IPS-NIHi7 (cell line): Measurements from ENCODE around the gene EFCAB8.
"Not testable (repeated sequence)": the region's sequence is repeated elsewhere in the genome, so short reads cannot be mapped to it uniquely, and the experiment has no call there.

Source experiments
- DNase-seq: peaks from one replicate; pipeline ENCODE4 v3.0.0; 2012; ENCODE audit warnings: mixed read lengths; ENCODE audit errors: extremely low spot score

EFCAB8 gene

DNA sequence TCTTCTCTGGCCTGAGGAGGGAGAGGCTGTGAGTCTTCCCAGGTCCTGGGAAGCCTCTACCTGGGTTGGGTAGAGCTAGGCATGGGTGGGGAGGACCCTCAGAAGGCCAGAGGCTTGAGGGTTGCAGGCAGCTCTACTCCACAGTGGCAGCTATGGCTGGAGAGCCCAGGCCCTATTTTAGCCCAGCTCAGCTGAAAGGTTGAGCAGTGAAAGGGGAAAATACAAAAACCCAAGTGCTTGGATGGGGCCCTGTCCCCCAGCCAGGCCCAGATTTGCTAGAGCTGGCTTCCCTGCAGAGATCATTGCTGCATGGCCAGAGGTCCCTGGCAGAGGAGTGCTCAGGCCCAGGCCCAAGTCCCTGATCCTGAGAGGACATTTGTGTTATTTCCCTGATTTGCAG lies 99.9 kb downstream of the EFCAB8 start:
- DNase-seq = peak; percentile 2

DNA sequence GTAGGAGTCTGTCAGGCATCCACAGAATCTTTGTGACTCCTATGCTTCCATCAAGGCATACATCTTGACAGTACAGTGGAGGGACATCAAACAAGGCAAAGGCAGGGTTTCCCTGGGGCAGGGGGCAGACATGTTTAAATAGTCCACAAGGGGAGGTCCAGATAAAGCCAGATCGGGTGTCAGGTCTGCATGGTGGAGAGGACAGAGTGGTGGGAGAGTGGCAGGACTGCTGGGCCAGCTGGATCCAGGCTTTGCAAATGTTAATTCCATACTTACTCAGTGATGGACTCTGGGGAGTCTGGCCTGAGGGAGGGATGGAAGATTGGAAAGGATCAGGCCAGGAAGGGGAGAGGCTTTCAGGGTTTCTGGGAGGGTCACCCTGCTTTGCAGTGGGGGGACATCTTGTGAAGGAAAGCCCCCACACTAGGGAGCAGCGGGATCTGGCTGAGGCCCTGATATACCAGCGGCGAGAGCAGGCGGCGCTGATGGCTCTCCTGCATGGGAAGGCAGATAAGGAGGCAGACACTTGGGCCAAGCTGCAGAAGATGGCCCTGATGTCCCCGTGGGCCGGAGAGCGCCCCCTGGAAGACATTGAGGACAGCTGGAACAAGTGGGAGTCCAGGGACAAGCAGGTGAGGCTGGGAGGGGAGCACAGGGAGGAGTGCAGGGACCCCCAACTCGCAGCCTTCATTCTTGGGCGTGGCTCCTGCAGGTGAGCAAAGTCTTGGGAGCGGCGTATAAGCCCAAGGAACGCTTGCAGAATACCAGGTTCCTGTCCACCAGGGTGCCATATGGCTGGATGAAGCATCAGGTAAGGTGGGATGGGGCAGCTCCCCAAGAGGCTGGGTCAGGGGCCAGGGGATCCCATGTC lies 100.9 kb downstream of the EFCAB8 start:
- DNase-seq = peak; percentile 10

DNA sequence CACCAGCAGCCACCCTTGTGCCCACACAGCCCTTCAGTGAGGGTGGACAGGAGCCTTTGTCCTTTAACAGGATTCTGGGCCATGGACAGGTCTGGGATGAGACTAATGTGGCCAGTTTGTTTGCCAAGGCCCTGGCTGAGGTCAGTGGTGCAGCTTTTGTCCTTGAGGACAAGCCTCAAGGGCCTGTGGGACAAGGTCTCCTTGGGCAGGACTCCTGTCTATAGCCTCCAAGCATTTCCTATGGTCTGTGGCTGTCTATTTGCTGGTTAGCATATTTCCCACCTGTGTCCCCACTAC lies 101.4 kb downstream of the EFCAB8 start:
- no peak for DNase-seq

DNA sequence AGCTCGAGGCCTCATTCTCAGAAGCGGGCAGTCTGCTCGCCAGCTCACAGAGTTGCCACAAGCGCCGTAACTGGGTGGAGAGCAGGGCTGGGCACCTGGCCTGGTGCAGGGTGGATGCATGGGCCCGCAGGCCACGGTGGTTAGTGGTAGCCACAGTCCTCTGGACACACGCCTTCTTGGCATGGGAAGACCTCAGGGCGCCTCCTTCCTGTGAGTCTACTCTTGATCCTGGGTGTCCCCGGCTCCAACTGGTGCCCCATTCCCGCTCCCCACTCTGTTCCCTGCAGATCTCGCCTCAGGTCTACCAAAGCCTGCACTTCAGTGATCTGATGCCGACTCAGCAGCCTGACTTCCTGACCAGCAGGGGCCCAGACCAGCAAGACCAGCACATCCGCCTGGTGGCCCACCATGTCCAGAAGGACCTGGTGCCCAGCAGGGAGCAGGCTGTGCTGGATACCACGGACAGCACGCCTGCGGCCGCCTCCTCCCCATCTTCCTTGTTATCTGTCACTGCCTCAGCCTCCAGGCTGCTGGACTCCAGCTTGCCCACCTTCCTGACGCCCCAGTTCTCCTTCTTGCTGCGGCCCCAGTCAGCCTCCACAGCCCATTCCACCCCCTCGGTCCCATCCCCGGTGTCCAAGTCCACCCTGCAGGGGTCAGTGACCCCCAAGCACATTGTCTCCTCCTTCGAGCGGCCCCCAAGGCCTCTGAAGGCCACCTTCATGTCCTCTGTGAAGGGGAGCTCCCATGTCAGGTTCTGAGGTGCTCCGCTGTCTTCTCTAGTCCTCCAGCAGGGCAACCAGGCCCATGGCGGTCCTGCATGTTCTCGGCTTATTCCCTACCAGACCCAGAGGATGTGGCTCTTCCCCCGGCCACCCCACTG lies 102.4 kb downstream of the EFCAB8 start:
- DNase-seq = peak; percentile 7

DNA sequence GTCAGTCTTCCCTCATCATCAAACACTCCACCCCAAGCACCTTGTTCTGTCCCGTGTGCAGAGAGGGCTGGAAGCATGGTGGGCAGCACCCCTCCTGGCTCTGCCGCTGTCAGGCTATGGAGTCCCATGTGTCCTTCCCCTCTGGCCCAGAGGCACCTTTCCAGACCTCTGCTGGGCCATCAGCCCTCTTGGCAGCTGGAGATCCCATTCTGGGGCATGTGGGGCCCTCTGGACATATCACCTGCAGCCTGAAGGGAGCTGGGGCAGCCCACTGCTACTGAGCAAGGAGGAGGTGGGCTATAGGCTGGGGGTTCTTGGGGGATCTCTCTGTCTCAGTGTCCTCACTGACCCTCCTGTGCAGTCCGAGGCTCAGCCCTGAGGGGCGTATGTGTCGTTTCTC lies 103.3 kb downstream of the EFCAB8 start:
- peak; percentile 3 for DNase-seq

DNA sequence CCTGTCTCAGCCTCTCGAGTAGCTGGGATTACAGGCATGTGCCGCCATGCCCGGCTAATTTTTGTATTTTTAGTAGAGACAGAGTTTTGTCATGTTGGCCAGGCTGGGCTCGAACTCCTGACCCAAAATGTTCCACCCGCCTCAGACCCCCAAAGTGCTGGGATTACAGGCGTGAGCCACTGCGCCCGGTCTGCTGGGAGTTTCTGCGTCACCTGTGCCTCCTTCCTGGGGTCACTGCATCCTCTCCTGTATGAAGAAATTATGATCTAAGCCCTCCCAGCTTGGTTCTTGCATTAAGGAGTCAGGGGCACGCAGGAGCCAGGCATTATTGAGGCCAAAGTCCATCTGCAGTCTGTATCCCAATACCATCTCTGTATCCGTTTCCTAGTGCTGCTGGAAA lies 103.9 kb downstream of the EFCAB8 start:
- DNase-seq = not testable (repeated sequence)

DNA sequence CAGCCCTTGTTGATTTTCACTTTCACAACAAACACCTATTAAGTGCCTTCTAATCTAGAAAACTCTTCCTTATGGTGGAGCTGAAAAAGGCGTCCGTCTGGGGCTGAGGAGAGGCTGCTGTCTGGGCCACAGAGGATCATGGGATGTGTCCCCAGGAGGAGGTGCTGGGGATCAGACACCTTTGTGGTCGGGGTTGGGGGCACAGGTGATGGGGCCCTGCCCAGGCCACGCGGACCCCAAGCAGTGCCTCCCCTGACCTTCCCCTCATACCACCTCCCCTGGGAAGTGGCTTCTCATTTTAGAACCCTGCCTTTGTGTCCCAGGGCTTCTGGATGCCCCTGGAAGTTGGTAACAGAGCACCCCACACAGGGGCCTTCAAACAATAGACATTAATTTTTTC lies 104.5 kb downstream of the EFCAB8 start:
- no peak for DNase-seq

DNA sequence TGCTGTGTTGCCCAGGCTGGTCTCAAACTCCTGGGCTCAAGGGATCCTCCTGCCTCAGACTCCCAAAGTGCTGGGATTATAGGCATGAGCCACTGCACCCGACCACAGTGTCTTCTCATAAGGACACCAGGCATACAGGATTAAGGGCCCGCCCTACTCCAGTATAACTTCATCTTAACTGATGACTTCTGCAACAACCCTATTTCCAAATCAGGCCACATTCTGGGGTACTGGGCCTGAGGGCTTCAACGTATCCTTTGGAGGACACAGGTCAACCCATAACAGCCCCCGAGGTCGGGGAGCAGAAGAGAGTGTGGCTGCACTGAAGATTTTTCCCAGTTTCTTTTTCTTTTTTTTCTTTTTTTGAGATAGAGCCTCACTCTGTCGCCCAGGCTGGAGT lies 105.9 kb downstream of the EFCAB8 start:
- no peak for DNase-seq

DNA sequence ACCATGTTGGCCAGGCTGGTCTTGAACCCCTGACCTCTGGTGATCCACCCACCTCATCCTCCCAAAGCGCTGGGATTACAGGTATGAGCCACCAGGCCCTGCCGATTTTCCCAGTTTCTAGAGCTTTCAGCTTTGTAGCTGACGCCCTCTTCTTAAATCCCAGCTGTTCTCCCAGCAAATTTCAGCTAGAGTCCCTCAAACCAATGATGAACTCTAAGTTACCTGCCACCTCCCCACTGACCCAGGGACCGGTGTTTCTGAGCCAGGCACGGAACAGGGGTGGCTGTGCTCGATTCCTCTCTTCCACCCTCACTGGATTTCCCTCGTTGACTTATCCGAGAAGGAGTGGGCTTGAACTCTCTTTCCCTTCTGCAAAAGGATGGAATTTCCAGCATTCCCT lies 106.4 kb downstream of the EFCAB8 start:
- peak; percentile 4 for DNase-seq

DNA sequence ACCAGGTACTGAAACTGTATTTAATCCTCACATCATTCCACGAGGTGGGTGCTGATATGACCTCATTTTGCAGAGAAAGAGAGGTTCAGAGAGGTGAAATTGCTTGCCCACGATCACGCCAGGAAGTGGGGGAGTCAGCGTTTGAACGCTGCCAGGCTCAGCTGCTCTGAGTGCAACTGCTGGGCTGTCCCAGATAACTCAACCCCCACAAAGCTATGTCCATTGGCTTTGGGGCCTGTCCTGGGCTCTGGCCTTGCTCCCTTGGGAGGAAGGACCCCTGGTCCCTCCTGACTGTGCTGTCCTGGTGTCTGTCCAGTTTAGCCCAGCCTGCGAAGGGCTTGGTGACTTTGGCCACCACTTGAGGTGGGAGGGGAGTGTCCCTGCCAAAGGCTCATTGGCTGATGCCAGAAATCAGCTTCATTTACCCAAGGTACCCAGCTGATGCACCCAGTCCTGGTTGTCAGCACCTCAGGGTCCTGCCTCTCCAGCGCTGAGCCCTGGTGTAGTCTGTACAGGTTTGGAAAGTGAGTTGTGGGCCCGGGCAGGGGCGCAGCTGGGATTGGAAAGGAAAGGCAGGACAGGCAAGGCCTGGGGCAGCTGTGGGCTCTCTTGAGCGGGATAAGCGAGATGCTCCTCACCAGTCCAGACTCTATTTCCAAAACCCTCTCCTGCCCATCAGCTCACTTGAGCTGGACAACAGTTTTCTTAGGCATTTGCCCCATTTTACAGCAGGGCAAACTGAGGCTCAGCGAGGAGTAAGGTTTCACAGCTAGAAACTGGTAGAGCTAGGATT lies 107.1 kb downstream of the EFCAB8 start:
- peak; percentile 5 for DNase-seq

DNA sequence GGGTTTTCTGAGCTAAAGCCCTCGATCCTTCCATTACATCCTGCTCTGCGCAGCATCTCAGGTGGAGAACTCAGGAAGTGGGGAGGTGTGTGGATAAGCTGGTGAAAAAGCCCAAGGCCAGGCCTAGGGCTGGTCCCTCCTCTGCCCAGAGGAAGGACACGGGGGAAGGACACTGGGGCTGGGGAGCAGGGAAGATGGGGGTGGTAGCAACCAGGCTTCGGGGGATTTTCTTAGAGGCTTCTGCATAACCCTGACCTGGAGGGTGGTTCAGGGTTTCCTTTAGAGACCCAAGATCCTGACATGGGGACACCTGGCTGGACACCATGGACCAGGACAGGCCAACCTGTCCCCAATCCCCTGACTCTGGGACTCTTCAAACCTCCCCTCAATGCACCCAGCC lies 107.7 kb downstream of the EFCAB8 start:
- DNase-seq = peak; percentile 2

DNA sequence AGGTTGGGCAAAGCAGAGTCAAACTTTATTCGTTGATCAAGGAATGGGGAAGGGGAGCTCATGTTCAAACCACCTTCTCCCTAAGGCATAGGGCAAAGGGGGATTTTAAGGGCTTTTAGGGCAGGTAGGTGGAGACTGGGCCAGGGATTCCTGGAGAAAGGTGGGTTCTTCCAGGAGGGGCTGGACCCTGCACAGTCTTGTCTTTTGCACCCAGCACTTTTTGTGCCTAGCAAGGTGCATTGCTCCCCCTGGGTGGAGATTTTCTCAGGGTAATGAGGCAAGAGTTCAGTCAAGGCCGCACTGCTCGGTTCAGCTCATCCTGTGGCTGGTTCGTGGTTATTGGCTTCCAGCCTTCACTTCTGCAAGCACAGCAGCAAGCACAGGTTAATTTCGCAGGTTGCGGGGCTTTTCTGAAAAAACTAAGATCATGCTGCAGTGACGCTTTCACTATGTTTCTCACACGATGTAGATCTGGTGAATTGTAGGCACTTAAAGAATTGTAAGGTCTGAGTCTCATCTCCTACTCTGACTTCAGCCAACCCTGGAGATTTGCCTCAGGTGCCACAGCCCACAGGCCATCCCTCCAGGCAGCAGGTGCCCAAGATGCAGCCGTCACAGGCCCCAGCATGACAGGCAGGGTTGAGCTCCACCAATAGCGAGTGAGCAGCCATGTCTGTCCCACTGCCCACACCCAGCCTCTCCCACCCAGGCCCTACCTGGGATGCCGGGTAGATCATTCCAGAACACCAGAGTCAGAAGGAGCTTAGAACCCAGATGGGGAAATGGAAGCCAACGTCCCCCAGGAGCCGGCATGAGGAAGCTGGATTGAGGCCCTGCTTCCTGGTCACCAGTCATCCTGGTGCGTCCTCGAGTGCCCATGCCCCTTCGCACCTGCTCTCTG lies 108.4 kb downstream of the EFCAB8 start:
- DNase-seq = no peak

DNA sequence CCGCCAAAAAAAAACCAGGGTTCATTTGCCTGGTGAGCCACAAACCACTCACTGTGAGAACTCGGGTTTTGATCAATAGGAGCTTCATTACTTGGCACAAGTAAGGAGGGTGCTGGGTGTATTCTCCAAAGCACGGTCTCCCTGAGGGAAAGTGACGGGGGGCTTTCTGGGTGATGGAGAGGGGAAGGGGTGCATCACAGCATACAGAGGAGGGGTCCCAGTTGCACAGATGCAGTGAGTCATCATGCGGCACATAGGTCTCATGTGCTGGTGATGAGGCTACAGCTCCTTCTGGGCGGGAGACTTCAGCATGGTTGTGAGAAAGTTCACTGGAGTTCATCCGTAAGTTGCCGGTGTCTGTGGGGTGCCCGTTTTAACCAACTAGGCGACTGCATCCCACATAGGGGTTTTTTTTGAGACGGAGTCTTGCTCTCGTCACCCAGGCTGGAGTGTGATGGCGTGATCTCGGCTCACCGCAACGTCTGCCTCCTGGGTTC lies 109.3 kb downstream of the EFCAB8 start:
- no peak for DNase-seq

DNA sequence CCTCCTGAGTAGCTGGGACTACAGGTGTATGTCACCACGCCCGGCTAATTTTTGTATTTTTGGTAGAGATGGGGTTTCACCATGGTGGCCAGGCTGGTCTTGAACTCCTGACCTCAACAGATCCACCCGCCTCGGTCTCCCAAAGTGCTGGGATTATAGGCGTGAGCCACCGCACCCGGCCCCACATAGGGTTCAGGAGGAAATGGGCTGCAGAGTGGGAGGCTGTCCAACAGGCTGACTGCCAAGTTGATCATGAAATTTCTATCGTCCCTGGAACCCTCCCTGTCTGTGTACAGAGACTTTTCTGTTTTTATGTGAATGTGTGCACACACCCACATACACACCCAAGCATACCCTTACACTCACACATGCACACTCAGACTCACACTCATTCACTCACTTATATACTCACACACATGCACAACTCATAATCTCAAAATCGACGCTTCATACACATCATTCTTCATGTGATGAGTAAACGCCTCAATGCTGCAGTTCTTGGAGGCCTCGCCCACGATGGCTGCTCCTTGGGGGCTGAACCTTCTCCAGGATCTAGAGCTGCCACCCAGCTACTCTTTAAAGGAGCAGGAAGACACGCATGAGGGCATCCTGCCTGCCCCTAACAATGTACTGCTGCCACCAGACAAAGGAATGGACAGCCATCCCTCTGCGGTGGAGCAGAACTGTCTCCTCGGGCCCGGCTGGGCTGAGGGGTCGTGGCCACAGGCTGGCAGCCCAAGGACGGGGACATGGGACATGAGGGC lies 109.9 kb downstream of the EFCAB8 start:
- DNase-seq = no peak

DNA sequence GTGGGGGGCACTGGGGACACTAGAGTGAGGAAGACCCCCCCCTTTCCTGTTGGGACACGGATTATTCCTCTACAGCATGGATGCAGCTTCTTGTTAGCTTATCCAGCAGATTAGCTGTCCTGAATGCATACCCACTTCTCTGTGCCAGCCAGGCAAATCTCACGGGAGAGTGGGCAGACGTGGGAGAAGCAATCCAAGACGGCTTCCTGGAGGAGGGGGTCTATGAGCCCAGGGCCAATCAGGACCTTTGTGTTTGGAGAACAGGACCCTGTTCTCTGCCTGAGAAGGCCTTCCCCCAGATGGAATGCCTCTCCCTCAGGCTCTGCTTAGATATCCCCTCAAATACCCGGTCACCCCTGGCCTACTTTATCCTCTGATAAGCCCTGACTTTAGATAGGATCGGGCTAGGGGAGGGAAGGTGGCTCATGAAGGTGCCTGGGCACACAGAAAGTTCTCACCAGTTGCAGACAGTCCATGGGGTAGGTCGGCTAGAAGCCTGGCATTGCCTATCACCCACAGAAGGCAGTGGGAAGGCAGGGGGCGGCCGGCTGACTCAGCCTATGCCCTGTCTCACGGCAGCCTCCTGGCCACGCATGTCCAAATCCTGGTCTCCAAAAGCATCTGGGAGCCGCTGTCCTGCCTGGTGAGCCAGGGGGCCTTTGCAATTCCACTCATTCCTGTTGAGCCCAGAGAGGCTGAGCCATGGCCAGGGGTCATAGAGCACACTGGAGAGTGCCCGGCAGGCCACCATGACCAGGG lies 110.8 kb downstream of the EFCAB8 start:
- DNase-seq = no peak

DNA sequence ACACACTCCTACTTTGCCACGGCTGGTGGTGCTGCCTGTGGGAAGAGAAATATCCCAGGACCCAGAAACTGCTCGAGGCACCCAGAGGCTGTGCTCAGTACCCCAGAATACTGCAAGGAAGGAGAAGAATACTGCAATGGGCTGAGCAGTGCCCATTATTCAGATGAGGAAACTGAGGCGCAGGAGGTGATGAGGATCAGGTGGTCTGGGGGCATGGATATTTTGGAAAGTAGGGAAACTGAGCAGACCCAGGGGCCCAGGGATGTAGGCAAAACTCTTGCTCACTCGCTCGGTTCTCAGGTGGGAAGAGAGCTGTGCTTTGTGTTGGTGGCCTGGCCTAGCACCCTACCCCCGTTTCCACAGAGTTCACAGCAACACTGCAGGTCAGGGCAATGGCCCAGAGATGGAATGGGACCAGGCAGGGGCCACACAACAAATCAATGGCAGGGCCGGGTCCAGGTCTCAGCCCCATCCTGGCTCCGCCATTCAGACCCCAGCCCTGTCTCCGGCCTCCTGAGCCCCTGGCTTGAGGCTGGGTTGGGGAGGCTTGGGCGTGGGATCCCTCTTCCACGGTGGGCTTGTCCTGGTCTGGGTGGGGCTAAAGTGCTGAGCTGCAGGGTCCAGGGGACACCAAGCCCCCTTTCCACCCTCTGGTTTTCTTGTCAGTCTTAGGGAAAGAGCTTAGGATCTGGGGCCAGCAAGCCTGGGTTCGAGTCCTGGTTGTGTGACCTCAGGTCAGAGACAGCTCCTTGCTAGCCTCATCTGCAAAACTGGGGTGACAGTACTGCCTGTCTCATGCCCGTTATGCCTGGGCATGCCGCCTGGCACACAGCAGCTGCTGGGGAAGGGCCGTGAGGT lies 111.6 kb downstream of the EFCAB8 start:
- no peak for DNase-seq

DNA sequence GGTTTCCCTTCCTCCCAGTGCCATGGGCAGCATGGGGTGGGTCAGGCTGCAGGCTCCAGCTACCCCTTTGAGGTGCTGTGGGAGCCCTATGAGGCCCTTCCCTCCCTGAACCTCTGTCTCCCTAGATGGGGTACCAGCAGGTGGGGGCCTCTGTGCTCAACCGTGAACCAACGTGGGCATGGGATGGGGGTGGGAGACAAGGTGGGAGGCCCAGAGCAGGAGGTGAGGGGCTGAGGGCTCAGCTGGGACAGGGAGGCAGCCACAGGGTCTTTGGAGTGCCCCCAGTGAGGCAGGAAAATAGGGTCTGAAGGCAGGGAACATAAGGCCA lies 112.2 kb downstream of the EFCAB8 start:
- no peak for DNase-seq

DNA sequence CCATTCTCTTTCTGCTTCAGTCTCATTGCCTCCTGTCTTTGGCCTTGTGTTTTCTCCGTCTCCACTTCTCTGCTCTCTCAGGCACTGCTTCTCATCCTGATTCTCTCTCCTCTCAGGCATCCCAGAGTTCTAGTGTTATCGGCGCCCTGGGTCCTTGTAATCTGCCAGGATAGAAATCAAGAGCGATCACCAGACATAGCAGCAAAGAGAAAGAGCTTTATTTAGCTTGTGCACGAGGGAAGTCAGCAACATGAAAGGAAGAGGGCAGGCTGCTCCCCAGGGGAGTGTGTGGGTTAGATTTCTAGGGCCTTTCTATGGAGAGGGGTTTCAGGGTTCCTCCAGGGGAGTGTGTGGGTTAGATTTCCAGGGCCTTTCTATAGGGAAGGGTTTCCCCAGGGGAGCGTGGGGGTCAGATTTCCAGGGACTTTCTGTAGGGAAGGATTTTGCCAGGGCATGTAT lies 113.0 kb downstream of the EFCAB8 start:
- DNase-seq = no peak
